ENCODE results near the gene A4GALT.
"Not testable (repeated sequence)": the region's sequence is repeated elsewhere in the genome, so short reads cannot be mapped to it uniquely, and the experiment has no call there.

The A4GALT gene

GRCh38 chr22:42760806-42761565 lies 40.3 kb upstream of the A4GALT start:
- H3K36me3 ChIP-seq (ENCODE audit: low read depth), result no peaks in the 10 kb centered on the region
- no peaks in the 10 kb centered on the region for H3K9me3 ChIP-seq (ENCODE audit: severe bottlenecking)
- DNase-seq (ENCODE audit: low spot score) (no peak), ATAC-seq (ENCODE audit: low read depth) (no peak)
- no peak for TF ChIP-seq CTCF (IDR thresholded peaks at IDR 0.05; ENCODE audit: poor library complexity, severe bottlenecking)
- H3K27ac ChIP-seq (ENCODE audit: poor library complexity, severe bottlenecking), result no peak overlapping the region
- no peaks in the 10 kb centered on the region for H3K27me3 ChIP-seq (ENCODE audit: insufficient read depth, poor library complexity, severe bottlenecking)
- no peak overlapping the region for H3K4me3 ChIP-seq (ENCODE audit: severe bottlenecking)
- peaks cover 10% of the 10 kb centered on the region for H3K4me1 ChIP-seq (ENCODE audit: insufficient read depth, poor library complexity, severe bottlenecking)

GRCh38 chr22:42758931-42759629 lies 38.4 kb upstream of the A4GALT start:
- no peak for TF ChIP-seq CTCF (IDR thresholded peaks at IDR 0.05; ENCODE audit: poor library complexity, severe bottlenecking)
- Histone ChIP-seq H3K36me3 (ENCODE audit: low read depth) (no peaks in the 10 kb centered on the region), H3K27ac (ENCODE audit: poor library complexity, severe bottlenecking) (no peak overlapping the region), H3K4me1 (ENCODE audit: insufficient read depth, poor library complexity, severe bottlenecking) (peaks cover 25% of the 10 kb centered on the region), H3K4me3 (ENCODE audit: severe bottlenecking) (no peak overlapping the region), H3K9me3 (ENCODE audit: severe bottlenecking) (no peaks in the 10 kb centered on the region), H3K27me3 (ENCODE audit: insufficient read depth, poor library complexity, severe bottlenecking) (no peaks in the 10 kb centered on the region)
- no peak for DNase-seq (ENCODE audit: low spot score)
- ATAC-seq (ENCODE audit: low read depth), result no peak; the same call in 2 of the 3 replicates

- ATAC-seq (ENCODE audit: low read depth), result peak; percentile 79
- not testable (repeated sequence) for H3K36me3 ChIP-seq (ENCODE audit: low read depth); H3K27me3 ChIP-seq (ENCODE audit: insufficient read depth, poor library complexity, severe bottlenecking); H3K9me3 ChIP-seq (ENCODE audit: severe bottlenecking); DNase-seq (ENCODE audit: low spot score); H3K4me3 ChIP-seq (ENCODE audit: severe bottlenecking)
- Histone ChIP-seq H3K4me1 (ENCODE audit: insufficient read depth, poor library complexity, severe bottlenecking) (peaks cover 25% of the 10 kb centered on the region), H3K27ac (ENCODE audit: poor library complexity, severe bottlenecking) (peak overlapping the region; percentile 48)
Observed at GRCh38 chr22:42755553-42755952, 34.9 kb upstream of the A4GALT start.

GRCh38 chr22:42755121-42755520 lies 34.5 kb upstream of the A4GALT start:
- H3K36me3 ChIP-seq (ENCODE audit: low read depth); ATAC-seq (ENCODE audit: low read depth); H3K4me3 ChIP-seq (ENCODE audit: severe bottlenecking); H3K9me3 ChIP-seq (ENCODE audit: severe bottlenecking); H3K27me3 ChIP-seq (ENCODE audit: insufficient read depth, poor library complexity, severe bottlenecking); DNase-seq (ENCODE audit: low spot score): not testable (repeated sequence)
- peaks cover 25% of the 10 kb centered on the region for H3K4me1 ChIP-seq (ENCODE audit: insufficient read depth, poor library complexity, severe bottlenecking)
- peak overlapping the region; percentile 48 for H3K27ac ChIP-seq (ENCODE audit: poor library complexity, severe bottlenecking)

- Histone ChIP-seq H3K27ac (ENCODE audit: poor library complexity, severe bottlenecking) (peak overlapping the region; percentile 48), H3K4me3 (ENCODE audit: severe bottlenecking) (no peak overlapping the region)
- ATAC-seq (ENCODE audit: low read depth), result peak; percentile 55
Observed at GRCh38 chr22:42754658-42755057, 34.0 kb upstream of the A4GALT start.

More at GRCh38 chr22:42754658-42755057, 34.0 kb upstream of the A4GALT start:
- Histone ChIP-seq H3K27me3 (ENCODE audit: insufficient read depth, poor library complexity, severe bottlenecking) (no peaks in the 10 kb centered on the region), H3K36me3 (ENCODE audit: low read depth) (no peaks in the 10 kb centered on the region), H3K4me1 (ENCODE audit: insufficient read depth, poor library complexity, severe bottlenecking) (peaks cover 26% of the 10 kb centered on the region), H3K9me3 (ENCODE audit: severe bottlenecking) (no peaks in the 10 kb centered on the region)
- no peak for DNase-seq (ENCODE audit: low spot score)
- TF ChIP-seq CTCF (IDR thresholded peaks at IDR 0.05; ENCODE audit: poor library complexity, severe bottlenecking), result no peak
